Measurements from ENCODE around the gene SCP2.

The SCP2 gene

DNA sequence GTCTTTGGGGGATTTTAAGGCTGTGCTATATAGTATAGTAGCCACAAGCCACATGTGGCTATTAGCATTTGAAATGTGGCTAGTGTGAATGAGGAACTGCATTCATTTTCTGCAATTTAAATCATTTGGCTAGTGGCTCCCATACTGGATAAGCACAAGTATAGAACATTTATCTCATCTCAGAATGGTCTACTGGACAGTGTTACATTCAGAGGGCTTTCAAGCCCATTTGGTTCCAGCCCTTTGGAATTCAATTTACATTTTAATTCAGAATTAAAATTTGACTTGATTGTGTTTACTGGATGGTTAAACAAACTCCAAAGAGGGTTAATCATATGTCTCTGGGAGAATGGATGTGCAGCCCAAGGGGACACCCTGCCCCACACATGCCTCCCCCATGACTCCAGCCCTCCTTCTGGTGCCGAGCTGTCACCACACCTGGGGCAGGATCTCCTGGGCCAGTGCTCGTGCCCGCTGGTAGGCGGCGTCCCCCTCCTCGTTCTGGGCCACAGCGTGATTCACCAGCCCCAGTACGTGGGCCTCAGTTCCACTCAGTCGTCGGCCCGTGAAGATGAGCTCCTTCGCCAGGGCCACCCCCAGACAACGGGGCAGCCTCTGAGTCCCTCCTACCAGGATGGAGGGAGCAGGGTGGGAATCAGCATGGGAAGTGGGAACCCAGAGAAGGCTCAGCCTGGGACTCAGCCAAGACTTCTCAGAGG is 22.7 kb upstream of the SCP2 start:
- ATAC-seq (ENCODE audit: low read depth) (0 out of 3 replicates have a peak, but pooled peaks have one; percentile 13), DNase-seq (ENCODE audit: low spot score) (no peak)
- TF ChIP-seq CTCF (IDR thresholded peaks at IDR 0.05; ENCODE audit: poor library complexity, severe bottlenecking) = no peak
- no peaks in the 10 kb centered on the region for H3K9me3 ChIP-seq (ENCODE audit: severe bottlenecking)
- H3K4me3 ChIP-seq (ENCODE audit: severe bottlenecking) = no peak overlapping the region
- H3K27ac ChIP-seq (ENCODE audit: poor library complexity, severe bottlenecking) = no peak overlapping the region
- H3K4me1 ChIP-seq (ENCODE audit: insufficient read depth, poor library complexity, severe bottlenecking) = no peaks in the 10 kb centered on the region
- H3K36me3 ChIP-seq (ENCODE audit: low read depth) = no peaks in the 10 kb centered on the region
- H3K27me3 ChIP-seq (ENCODE audit: insufficient read depth, poor library complexity, severe bottlenecking) = no peaks in the 10 kb centered on the region

- Histone ChIP-seq H3K9me3 (ENCODE audit: severe bottlenecking) (no peaks in the 10 kb centered on the region), H3K4me3 (ENCODE audit: severe bottlenecking) (no peak overlapping the region), H3K27ac (ENCODE audit: poor library complexity, severe bottlenecking) (no peak overlapping the region), H3K4me1 (ENCODE audit: insufficient read depth, poor library complexity, severe bottlenecking) (no peaks in the 10 kb centered on the region), H3K27me3 (ENCODE audit: insufficient read depth, poor library complexity, severe bottlenecking) (no peaks in the 10 kb centered on the region), H3K36me3 (ENCODE audit: low read depth) (no peaks in the 10 kb centered on the region)
- no peak for DNase-seq (ENCODE audit: low spot score)
- peak; percentile 69 for ATAC-seq (ENCODE audit: low read depth)
- TF ChIP-seq CTCF (IDR thresholded peaks at IDR 0.05; ENCODE audit: poor library complexity, severe bottlenecking) = peak; percentile 41
Measured at GRCh38 chr1:52904927-52905698, 22.0 kb upstream of the SCP2 start.

- TF ChIP-seq CTCF (IDR thresholded peaks at IDR 0.05; ENCODE audit: poor library complexity, severe bottlenecking) = no peak
- Histone ChIP-seq H3K9me3 (ENCODE audit: severe bottlenecking) (no peaks in the 10 kb centered on the region), H3K27me3 (ENCODE audit: insufficient read depth, poor library complexity, severe bottlenecking) (no peaks in the 10 kb centered on the region), H3K4me3 (ENCODE audit: severe bottlenecking) (no peak overlapping the region), H3K4me1 (ENCODE audit: insufficient read depth, poor library complexity, severe bottlenecking) (no peaks in the 10 kb centered on the region), H3K36me3 (ENCODE audit: low read depth) (no peaks in the 10 kb centered on the region), H3K27ac (ENCODE audit: poor library complexity, severe bottlenecking) (no peak overlapping the region)
- ATAC-seq (ENCODE audit: low read depth) (no peak), DNase-seq (ENCODE audit: low spot score) (no peak)
Measured at GRCh38 chr1:52906135-52906603, 20.9 kb upstream of the SCP2 start.

- H3K4me1 ChIP-seq (ENCODE audit: insufficient read depth, poor library complexity, severe bottlenecking) = no peaks in the 10 kb centered on the region
- H3K4me3 ChIP-seq (ENCODE audit: severe bottlenecking) = no peak overlapping the region
- H3K27ac ChIP-seq (ENCODE audit: poor library complexity, severe bottlenecking) = no peak overlapping the region
- TF ChIP-seq CTCF (IDR thresholded peaks at IDR 0.05; ENCODE audit: poor library complexity, severe bottlenecking) = no peak
- ATAC-seq (ENCODE audit: low read depth) (no peak), DNase-seq (ENCODE audit: low spot score) (no peak)
- no peaks in the 10 kb centered on the region for H3K27me3 ChIP-seq (ENCODE audit: insufficient read depth, poor library complexity, severe bottlenecking)
- no peaks in the 10 kb centered on the region for H3K36me3 ChIP-seq (ENCODE audit: low read depth)
- no peaks in the 10 kb centered on the region for H3K9me3 ChIP-seq (ENCODE audit: severe bottlenecking)
Measured at GRCh38 chr1:52907068-52907811, 19.8 kb upstream of the SCP2 start.

Data from RWPE2 (cell line).